GM12891 (cell line): ENCODE results near the gene ARPIN.

ENCODE experiments used
- POLR2A ChIP-seq: IDR thresholded peaks from 2 replicates; pipeline ENCODE4 v1.6.1; 2011; ENCODE audit warnings: low read depth, low read length, control low read depth
- POLR2AphosphoS5 ChIP-seq: IDR thresholded peaks from 2 replicates; pipeline ENCODE4 v1.6.1; 2011; ENCODE audit warnings: low read depth, low read length, control low read depth
- POU2F2 ChIP-seq: IDR thresholded peaks from 2 replicates; pipeline ENCODE4 v1.6.1; 2011; ENCODE audit warnings: low read depth, mild to moderate bottlenecking, control low read depth, low read length, moderate library complexity
- SPI1 ChIP-seq: IDR thresholded peaks from 2 replicates; pipeline ENCODE4 v1.6.1; 2011; ENCODE audit warnings: low read depth, low read length, control low read depth
- TAF1 ChIP-seq: IDR thresholded peaks from 2 replicates; pipeline ENCODE4 v1.6.1; 2011; ENCODE audit warnings: low read depth, low read length, control low read depth

DNA sequence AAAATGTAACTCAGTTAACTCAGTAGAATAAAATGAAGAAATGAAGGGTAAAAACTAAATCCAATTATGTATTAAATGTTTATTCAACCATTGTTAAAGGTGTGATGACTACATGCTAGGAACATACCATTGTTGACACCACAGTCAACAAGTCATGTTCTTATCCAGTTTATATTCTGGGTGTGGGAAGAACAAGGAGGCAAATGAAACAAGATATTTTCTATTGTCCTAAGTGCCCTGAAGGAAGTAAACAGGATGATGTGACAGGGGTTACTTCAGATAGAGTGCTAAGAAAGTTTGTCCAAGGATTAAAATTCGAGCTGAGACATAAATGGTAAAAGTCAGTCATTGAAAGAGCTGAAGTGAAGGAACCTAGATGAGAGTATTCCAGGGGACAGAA is 32.0 kb downstream of the ARPIN start:
- no peak for TF ChIP-seq POLR2A
- no peak for TF ChIP-seq POLR2AphosphoS5
- TF ChIP-seq TAF1 = no peak
- TF ChIP-seq POU2F2 = no peak
- no peak for TF ChIP-seq SPI1
